H54 (cell line): ENCODE data around the gene REV3L.
A peak's percentile ranks its signal among the peaks of the same experiment; 100 is the strongest.

ENCODE experiments used
- DNase-seq: peaks from one replicate; pipeline ENCODE4 v3.0.0; 2011; ENCODE audit warnings: low spot score, mixed read lengths; ENCODE audit not compliant: insufficient read length
- FAIRE-seq: peaks from 3 replicates; lab custom pipeline; 2011; peaks lifted over from hg19 to GRCh38; lab: Jason Lieb, UNC
- POLR2A ChIP-seq: IDR thresholded peaks from 2 replicates; pipeline ENCODE4 v1.6.1; 2011; ENCODE audit warnings: low read depth, mild to moderate bottlenecking, low read length

Gene REV3L

GRCh38 chr6:111462770-111463391, 20.1 kb downstream of the REV3L start:
- no peak for DNase-seq
- FAIRE-seq = peak; percentile 45
- TF ChIP-seq POLR2A = no peak

- no peak for TF ChIP-seq POLR2A
- DNase-seq (no peak), FAIRE-seq (no peak)
Observed at GRCh38 chr6:111461860-111462259, 21.2 kb downstream of the REV3L start.

- no peak for TF ChIP-seq POLR2A
- no peak for DNase-seq
- no peak for FAIRE-seq
Observed at GRCh38 chr6:111458670-111459232, 24.3 kb downstream of the REV3L start.

- FAIRE-seq (no peak), DNase-seq (no peak)
- no peak for TF ChIP-seq POLR2A
Observed at GRCh38 chr6:111456208-111456607, 26.8 kb downstream of the REV3L start.

GRCh38 chr6:111450636-111451035, 32.4 kb downstream of the REV3L start:
- FAIRE-seq (no peak), DNase-seq (no peak)
- TF ChIP-seq POLR2A = no peak

GRCh38 chr6:111450087-111450486, 32.9 kb downstream of the REV3L start:
- DNase-seq (no peak), FAIRE-seq (no peak)
- TF ChIP-seq POLR2A = no peak

GRCh38 chr6:111449129-111449528, 33.9 kb downstream of the REV3L start:
- FAIRE-seq (no peak), DNase-seq (no peak)
- no peak for TF ChIP-seq POLR2A

GRCh38 chr6:111447051-111447450, 36.0 kb downstream of the REV3L start:
- no peak for DNase-seq
- FAIRE-seq = no peak
- TF ChIP-seq POLR2A = no peak

- DNase-seq (no peak), FAIRE-seq (no peak)
- no peak for TF ChIP-seq POLR2A
Observed at GRCh38 chr6:111445861-111446267, 37.2 kb downstream of the REV3L start.

- no peak for TF ChIP-seq POLR2A
- FAIRE-seq = no peak
- DNase-seq = no peak
Observed at GRCh38 chr6:111444794-111445193, 38.2 kb downstream of the REV3L start.

GRCh38 chr6:111441678-111442243, 41.3 kb downstream of the REV3L start:
- no peak for TF ChIP-seq POLR2A
- FAIRE-seq (no peak), DNase-seq (no peak)

- no peak for DNase-seq
- no peak for FAIRE-seq
- TF ChIP-seq POLR2A = no peak
Observed at GRCh38 chr6:111439171-111439570, 43.8 kb downstream of the REV3L start.

GRCh38 chr6:111437573-111437972, 45.4 kb downstream of the REV3L start:
- DNase-seq = no peak
- no peak for FAIRE-seq

GRCh38 chr6:111432511-111432910, 50.5 kb downstream of the REV3L start:
- no peak for TF ChIP-seq POLR2A
- FAIRE-seq (no peak), DNase-seq (no peak)

More at GRCh38 chr6:111437573-111437972, 45.4 kb downstream of the REV3L start:
- TF ChIP-seq POLR2A = no peak

GRCh38 chr6:111430605-111431376, 52.2 kb downstream of the REV3L start:
- no peak for DNase-seq
- FAIRE-seq = no peak
- TF ChIP-seq POLR2A = no peak
